GM21447 (cell line): ENCODE results near the gene B4GALT2.

Experiments
- ATAC-seq: cut with Tn5 transposase; IDR thresholded peaks from one replicate; pipeline ENCODE4 v1.9.1; 2021; ENCODE audit not compliant: unreplicated experiment

The B4GALT2 gene

GRCh38 chr1:44000122-44000665 is 21.2 kb downstream of the B4GALT2 start:
- no peak for ATAC-seq

GRCh38 chr1:44002165-44002564 is 23.2 kb downstream of the B4GALT2 start:
- ATAC-seq = no peak

GRCh38 chr1:44002606-44003157 is 23.7 kb downstream of the B4GALT2 start:
- no peak for ATAC-seq

GRCh38 chr1:44008259-44008658 is 29.2 kb downstream of the B4GALT2 start:
- no peak for ATAC-seq

- ATAC-seq = no peak
Measured at GRCh38 chr1:44010935-44011471, 32.0 kb downstream of the B4GALT2 start.

- ATAC-seq = no peak
Measured at GRCh38 chr1:44012404-44012803, 33.4 kb downstream of the B4GALT2 start.

- ATAC-seq = no peak
Measured at GRCh38 chr1:44012941-44013609, 34.1 kb downstream of the B4GALT2 start.

- ATAC-seq = no peak
Measured at GRCh38 chr1:44013949-44014348, 34.9 kb downstream of the B4GALT2 start.

- ATAC-seq = no peak
Measured at GRCh38 chr1:44014365-44015104, 35.5 kb downstream of the B4GALT2 start.

- no peak for ATAC-seq
Measured at GRCh38 chr1:44015206-44015605, 36.2 kb downstream of the B4GALT2 start.

- no peak for ATAC-seq
Measured at GRCh38 chr1:44016041-44016889, 37.3 kb downstream of the B4GALT2 start.

- ATAC-seq = no peak
Measured at GRCh38 chr1:44016890-44017400, 37.9 kb downstream of the B4GALT2 start.

GRCh38 chr1:44019466-44019948 is 40.5 kb downstream of the B4GALT2 start:
- no peak for ATAC-seq

- ATAC-seq = no peak
Measured at GRCh38 chr1:44020464-44020863, 41.5 kb downstream of the B4GALT2 start.

GRCh38 chr1:44021156-44021555 is 42.1 kb downstream of the B4GALT2 start:
- ATAC-seq = no peak

GRCh38 chr1:44021581-44022321 is 42.7 kb downstream of the B4GALT2 start:
- no peak for ATAC-seq

GRCh38 chr1:44024031-44024902 is 45.3 kb downstream of the B4GALT2 start:
- ATAC-seq = no peak

GRCh38 chr1:44024903-44025525 is 46.0 kb downstream of the B4GALT2 start:
- no peak for ATAC-seq
